CD4-positive, alpha-beta T cell treated with Interleukin-10 for 1 hour (primary cell): ENCODE measurements around the gene GPD1.

ENCODE experiments used
- DNase-seq: peaks from one replicate; pipeline ENCODE4 v3.0.0-alpha.2; 2020

The GPD1 gene

GRCh38 chr12:50103767-50104321 lies at the start of gene GPD1:
Gene GPD1 (plus strand): TSS chr12:50104008. CDS start chr12:50104051, 43 bp downstream.
- DNase-seq: no peak

GRCh38 chr12:50055831-50056638 lies 47.8 kb upstream of the GPD1 start:
- peak; percentile 62 for DNase-seq

- DNase-seq: no peak
Measured at GRCh38 chr12:50056639-50056976, 47.2 kb upstream of the GPD1 start.

DNA sequence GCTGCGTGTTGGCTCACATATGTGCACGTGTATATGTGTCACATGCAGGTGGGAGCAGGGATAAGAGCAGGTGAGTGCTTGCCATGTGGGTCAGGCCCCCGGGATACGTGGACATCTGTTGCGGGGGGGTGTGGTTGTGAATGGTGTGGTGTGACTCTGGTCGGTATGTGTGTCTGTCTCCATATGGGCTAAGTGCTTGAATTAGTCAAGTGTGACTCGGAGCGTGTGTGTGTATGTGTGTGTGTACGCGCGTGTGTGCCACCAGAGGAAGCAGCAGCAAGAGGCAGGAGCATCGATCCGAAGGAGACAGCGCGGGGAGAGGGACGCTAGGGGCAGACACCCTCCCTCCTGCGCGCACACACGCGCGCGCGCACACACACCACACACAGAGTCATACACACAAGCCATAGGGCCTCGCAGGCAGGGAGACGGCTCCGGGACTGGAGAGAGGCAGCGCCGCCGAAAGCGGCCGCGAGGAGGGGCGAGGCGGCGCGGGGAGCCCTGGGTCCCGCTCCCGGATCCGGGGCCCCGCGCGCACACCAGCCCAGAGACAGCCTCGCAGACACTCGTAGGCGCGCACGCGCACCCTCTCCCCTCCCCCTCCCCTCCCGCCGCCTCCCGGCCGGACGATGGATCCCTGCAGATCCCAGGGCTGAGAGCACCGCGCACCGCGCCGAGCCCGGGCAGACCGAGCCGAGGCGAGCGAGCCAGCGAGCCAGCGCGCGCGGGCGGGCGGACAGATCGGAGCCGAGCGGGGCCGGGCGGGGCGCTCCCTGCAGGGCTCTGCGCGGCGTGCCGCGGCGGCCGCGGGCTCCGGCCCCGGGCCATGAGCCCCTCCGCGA lies 46.6 kb upstream of the GPD1 start, which contains the start of gene ASIC1:
Gene ASIC1 (plus strand): TSS at position 597 of the 842 bp plus-strand sequence. CDS start 1,171 bp downstream, outside the sequence.
- DNase-seq: peak; percentile 31

- DNase-seq: no peak
Measured at GRCh38 chr12:50057896-50058670, 45.7 kb upstream of the GPD1 start.

- no peak for DNase-seq
Measured at GRCh38 chr12:50058743-50059312, 45.0 kb upstream of the GPD1 start.

GRCh38 chr12:50059440-50060119 lies 44.2 kb upstream of the GPD1 start:
- no peak for DNase-seq

DNA sequence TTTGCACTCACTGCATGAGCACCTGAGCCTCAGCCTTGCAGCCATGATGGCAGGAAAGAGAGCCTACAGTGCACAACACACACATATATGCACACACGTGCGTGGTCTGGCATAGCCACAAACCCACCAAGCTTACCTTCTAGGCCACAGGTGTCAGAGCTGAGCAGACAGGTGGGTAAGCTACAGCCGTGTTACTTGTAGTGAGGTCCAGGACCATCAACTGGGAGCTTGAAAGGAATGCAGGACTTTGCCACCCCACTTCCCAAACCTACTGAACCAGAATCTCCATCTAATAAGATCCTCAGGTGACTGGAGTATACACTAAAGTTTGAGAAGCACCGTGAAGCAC lies 43.7 kb upstream of the GPD1 start:
- DNase-seq: no peak

DNA sequence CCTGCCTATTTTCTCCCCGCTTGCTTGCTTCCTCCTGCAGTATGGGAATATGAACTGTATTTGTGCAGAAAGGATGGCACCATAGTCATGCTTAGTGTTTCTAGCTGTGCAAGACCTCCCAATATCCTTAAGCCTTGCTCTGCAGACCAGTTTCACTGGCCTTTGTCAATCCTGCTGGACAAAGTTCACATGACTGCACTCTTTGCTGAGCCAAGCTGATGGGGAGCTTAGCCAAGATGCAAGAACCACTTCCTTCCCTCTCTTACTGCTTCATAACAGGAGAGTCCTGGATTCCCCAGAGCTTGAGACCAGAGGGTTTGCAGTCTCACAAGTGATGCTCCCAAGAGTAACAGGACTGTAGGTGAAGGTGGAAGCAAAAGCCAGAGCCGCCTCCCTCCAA lies 42.6 kb upstream of the GPD1 start:
- DNase-seq: no peak

GRCh38 chr12:50061946-50062686 lies 41.7 kb upstream of the GPD1 start:
- no peak for DNase-seq

DNA sequence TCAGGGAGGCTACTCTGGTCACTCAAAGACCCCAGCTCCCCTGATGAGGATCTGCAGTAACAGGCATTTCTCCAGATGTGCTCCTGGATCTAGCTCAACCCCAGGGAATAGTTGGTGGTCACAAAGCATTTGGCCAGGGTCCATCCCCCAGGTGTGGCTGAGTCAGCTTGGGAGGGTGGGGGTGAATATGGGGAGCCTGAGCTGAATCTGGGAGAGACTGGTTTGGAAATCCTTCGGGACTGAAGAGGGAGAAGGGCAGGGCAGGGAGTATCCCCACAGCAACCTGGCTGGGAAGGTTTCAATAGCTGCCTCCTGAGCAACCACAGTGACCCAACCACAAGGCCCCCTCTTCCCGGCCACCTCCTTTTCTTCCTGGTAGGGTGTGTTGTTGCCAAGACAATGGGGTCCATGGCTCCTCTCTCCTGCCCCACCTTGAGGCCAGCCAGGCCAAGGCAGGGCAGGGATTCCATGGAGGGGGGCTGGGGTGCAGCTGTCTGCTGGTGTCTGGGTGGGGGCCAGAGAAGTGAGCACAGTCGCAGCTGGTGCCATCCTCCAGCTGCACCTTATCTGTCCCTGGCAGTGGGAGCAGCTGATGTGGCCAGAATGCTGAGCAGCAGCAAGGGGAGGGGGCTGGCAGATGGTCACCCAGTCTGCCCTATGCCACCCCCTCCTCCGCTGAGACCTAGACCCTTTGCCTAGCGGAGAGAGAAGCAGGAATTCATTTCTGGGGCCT lies 40.9 kb upstream of the GPD1 start:
- no peak for DNase-seq

GRCh38 chr12:50065726-50066310 lies 38.0 kb upstream of the GPD1 start:
- no peak for DNase-seq

DNA sequence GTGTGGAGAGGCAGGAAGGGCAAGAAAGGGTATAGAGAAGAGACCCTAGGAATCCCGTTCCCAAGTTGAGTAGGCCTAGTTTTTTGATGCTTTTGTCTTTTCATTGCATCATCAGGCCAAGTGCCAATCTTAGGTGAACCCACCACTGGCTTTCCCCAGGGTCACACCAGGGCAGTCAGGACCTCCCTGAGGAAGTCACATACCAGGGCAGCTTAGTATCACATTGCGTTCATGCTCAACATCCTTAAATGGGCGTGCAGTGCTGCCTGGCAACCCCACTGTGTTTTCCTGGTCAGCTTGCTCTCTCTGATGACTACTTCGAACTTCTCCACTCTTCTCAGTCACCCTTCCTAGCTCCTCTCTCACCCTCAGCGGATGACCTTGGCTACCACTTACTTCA lies 37.4 kb upstream of the GPD1 start:
- DNase-seq: no peak

DNA sequence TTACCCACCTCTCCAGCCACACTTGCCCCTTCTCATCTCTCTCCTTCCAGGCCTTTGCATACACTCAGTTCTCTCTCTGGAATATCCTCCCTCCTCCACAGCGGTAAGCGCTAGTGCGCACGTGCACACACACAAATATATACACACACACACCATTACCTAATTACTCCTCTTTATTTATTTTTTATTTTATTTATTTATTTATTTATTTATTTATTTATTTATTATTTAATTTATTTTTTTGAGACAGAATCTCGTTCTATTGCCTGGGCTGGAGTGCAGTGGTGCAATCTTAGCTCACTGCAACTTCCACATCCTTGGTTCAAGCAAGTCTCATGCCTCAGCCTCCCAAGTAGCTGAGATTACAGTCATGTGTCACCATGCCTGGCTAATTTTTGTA lies 34.7 kb upstream of the GPD1 start:
- no peak for DNase-seq

DNA sequence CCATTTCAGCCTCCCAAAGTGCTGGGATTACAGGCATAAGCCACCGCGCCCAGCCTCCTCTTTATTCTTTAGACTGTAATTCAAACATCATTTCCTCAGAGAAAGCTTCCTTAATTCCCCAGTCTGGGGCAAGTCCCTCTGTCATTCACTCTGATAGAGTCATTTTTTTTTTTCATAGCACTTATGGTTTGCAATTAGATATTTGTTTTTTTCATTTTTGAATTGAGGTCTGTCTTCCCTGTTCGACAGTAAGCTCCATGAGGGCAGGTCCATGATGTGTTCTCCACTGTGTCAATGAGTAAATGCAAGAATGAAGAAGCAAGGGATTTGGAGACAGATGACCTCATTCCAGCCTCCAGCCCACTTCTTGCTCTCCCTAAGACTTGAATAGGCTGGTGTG lies 34.3 kb upstream of the GPD1 start:
- no peak for DNase-seq

DNA sequence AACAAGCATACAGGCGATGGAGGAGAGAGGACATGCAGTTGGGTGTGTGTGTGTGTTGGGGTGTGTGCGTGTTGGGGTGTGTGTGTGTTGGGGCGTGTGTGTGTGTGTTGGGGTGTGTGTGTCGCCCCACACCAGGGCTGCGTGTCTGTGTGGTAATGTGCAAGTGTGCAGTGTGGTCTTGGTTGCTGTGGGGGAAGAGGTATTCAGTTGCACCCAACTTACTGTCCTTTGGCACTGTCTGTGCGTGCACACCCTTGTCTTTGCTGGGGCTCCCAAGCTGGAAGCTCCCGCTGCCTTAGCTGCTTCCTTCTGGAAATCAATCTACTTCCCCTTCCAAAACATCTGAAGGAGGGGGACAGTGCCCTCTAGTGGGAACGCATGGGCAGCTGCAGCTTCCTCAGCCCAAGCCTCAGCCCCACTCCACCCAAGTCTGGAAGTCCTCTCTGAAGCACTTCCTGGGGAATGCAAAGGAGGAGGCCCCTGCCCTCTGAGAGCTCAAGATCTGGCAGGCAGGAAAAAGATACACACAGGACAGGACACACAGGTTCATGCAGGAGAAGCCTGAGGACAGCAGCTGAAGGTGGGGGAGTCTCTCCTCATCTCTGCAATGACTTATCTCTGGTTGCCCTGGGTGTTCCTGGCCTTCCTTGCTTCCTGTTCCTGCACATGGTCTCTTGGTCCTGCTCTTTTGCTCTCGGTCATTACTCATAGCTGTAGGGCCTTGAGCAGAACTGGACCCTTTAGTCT lies 33.3 kb upstream of the GPD1 start:
- DNase-seq: peak; percentile 68

GRCh38 chr12:50072198-50072907 lies 31.5 kb upstream of the GPD1 start:
- no peak for DNase-seq

- no peak for DNase-seq
Measured at GRCh38 chr12:50073206-50073605, 30.6 kb upstream of the GPD1 start.

DNA sequence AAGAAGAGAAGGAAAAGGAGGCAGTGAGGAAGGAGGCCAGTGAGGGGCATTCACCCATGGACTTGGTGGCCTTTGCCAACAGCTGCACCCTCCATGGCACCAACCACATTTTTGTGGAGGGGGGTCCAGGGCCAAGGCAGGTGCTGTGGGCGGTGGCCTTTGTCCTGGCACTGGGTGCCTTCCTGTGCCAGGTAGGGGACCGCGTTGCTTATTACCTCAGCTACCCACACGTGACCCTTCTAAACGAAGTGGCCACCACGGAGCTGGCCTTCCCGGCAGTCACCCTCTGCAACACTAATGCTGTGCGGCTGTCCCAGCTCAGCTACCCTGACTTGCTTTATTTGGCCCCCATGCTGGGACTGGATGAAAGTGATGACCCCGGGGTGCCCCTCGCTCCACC lies 30.1 kb upstream of the GPD1 start:
- no peak for DNase-seq
